Sigmoid colon (tissue), 4 donors: ENCODE results near the gene SLC9A7.

ENCODE experiments used
- CTCF ChIP-seq, 4 experiments: fragments of 450-650 bp in 3 of 4; fragments of 200-600 bp in 1 of 4; IDR thresholded peaks; one replicate each; pipeline ENCODE4 v1.5.1; 2016 to 2019; ENCODE audit warnings: antibody characterized with exemption in 4 of 4, mild to moderate bottlenecking in 3 of 4, moderate library complexity in 2 of 4
- EP300 ChIP-seq, 4 donors: sonication (generic); formaldehyde crosslinking; IDR thresholded peaks; one replicate each; pipeline ENCODE4 v1.6.1; 2017; ENCODE audit warnings: antibody characterized with exemption in 4 of 4
- POLR2A ChIP-seq, 2 donors: fragments of 450-650 bp; IDR thresholded peaks; one replicate each; pipeline ENCODE4 v1.6.1; 2016; ENCODE audit warnings: antibody characterized with exemption in 2 of 2, mild to moderate bottlenecking in 2 of 2, moderate library complexity in 2 of 2
- POLR2AphosphoS5 ChIP-seq, 4 donors: sonication (generic); formaldehyde crosslinking; IDR thresholded peaks; one replicate each; pipeline ENCODE4 v1.6.1; 2017; ENCODE audit warnings: antibody characterized with exemption in 4 of 4

GRCh38 chrX:46676399-46677356, 82.2 kb downstream of the SLC9A7 start:
- TF ChIP-seq EP300 (IDR thresholded peaks at IDR 0.05) (no peak), POLR2A (IDR thresholded peaks at IDR 0.05) (no peak), CTCF (IDR thresholded peaks at IDR 0.05) (no peak), POLR2AphosphoS5 (IDR thresholded peaks at IDR 0.05) (no peak)
